ENCODE results near the gene SMIM1.
A peak's percentile ranks its signal among the peaks of the same experiment; 100 is the strongest.

Gene SMIM1

GRCh38 chr1:3777078-3777547, 4.6 kb downstream of the SMIM1 start:
- no peak for DNase-seq (ENCODE audit: low read depth in 2 of 2)

- DNase-seq (ENCODE audit: low read depth in 2 of 2): no peak
Observed at GRCh38 chr1:3777647-3778589, 5.4 kb downstream of the SMIM1 start.

GRCh38 chr1:3778590-3779264, 6.2 kb downstream of the SMIM1 start:
- DNase-seq (ENCODE audit: low read depth in 2 of 2): no peak

DNA sequence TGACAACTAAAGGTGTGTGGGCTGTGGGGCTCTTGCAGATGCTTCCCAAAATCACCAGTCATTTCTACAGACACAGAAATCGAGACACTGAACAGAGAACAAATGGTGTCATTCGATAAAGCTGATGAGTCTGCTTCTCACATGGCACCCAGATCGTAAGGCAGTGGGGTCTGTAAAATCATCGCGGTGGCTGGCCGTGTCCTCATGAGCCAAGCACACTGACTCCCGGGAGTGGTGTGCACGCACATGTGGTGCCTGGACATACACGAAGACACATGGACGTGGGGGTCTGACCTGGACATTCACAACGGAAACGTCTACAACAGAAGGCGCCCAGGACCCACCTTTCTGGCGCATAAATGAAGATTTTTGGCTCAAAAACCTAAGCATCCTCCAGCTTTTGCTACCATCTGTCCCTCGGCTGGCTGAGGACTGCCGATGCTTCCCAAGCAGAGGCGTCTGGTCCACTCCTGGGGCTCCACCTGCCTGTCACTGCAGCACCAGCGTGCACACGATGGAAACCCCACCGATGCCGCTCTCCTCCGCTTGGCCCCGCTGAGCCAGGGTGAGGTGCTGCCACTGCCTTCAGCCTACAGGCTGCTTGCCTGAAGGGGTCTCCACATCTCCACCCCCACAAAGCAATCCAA, 6.8 kb downstream of the SMIM1 start:
- DNase-seq (ENCODE audit: low read depth in 2 of 2): no peak

DNA sequence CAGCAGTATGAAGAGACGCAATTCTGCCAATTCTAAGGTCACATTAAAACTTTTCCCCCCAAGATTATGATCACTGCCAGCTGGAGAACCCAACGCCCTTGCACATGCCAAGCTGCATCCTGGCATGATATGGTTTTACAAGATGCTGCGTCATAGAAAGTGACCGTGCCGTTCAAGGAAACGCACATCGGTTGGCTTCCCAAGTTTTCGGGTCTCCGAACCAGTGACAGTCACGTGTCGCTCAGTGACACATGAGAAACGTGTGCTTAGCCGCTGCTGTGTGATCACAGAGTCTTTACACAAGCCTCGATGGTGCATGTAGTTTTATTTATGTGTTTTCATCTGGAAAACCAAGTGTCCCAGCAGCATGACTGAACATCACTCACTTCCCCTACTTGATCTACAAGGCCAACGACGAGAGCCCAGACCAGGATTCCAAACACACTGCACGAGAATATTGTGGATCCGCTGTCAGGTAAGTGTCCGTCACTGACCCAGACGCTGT, 7.4 kb downstream of the SMIM1 start:
- DNase-seq (ENCODE audit: low read depth in 2 of 2): no peak

GRCh38 chr1:3780901-3781300, 8.4 kb downstream of the SMIM1 start:
- DNase-seq (ENCODE audit: low read depth in 2 of 2): no peak

DNA sequence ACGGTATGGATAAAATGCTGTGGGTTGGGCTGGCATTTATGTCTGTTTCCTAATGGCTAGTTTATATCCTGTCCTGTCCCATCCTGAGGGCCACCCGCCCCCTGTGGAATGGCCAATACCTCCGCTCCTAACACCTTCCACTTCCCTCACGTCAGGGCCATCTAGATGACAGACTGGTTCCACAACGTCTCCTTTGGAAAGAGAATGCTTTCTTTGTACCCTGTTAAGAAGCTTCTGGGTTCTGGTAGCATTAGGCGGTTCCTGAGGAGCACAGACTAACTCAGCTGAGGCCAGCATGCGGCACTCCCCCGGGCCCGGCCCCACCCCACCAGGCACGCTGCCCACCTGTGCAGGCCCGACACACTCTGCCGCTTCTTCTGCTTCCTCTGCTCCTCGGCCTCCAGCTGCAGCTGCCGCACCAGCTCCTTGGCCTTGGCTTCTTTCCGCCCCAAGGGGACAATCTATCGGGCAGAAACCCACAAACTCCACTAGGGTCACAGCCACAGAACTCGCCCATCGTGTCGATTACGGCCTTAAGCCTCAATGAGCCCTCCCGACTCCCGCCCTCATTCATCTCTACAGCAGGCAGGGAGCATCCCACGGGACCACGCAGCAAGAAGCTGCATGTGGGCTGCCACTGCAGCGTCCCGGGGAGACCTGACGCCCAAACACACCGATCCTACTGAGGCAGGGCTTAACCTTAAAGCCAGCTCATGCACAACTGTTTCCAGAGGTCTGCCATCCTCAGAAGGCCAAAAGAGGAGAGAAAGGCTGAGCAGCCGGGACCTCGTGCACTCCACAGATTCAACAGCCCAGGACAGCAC, 11.3 kb downstream of the SMIM1 start:
- no peak for DNase-seq (ENCODE audit: low read depth in 2 of 2)

- no peak for DNase-seq (ENCODE audit: low read depth in 2 of 2)
Observed at GRCh38 chr1:3785045-3785444, 12.5 kb downstream of the SMIM1 start.

DNA sequence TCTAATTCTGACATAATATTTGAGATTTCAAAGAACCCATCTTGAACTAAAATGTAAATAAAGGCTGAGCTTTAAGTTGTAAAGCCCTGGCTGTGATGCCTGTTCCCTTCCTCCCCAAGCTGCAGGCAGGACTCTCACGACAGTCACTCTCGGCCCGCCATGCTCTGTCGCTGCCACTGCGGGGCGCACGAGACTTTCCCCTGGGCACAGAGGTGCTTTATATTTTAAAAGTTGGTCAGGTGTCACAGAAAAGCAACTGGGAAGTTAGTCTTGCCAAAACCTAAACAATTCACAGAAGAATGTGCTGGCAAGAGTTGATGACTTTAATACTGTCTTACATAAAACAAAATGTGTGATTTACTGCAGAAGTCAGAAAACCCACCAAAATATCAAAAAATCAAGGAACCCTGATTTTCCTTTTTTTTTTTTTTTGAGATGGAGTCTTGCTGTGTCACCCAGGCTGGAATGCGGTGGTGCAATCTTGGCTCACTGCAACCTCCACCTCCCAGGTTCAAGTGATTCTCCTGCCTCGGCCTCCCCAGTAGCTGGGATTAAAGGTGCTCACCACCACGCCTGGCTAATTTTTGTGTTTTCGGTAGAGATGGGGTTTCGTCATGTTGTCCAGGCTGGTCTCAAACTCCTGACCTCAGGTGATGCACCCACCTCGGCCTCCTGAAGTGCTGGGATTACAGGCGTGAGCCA, 13.1 kb downstream of the SMIM1 start:
- no peak for DNase-seq (ENCODE audit: low read depth in 2 of 2)

GRCh38 chr1:3786468-3787348, 14.2 kb downstream of the SMIM1 start:
- DNase-seq (ENCODE audit: low read depth in 2 of 2): no peak

DNA sequence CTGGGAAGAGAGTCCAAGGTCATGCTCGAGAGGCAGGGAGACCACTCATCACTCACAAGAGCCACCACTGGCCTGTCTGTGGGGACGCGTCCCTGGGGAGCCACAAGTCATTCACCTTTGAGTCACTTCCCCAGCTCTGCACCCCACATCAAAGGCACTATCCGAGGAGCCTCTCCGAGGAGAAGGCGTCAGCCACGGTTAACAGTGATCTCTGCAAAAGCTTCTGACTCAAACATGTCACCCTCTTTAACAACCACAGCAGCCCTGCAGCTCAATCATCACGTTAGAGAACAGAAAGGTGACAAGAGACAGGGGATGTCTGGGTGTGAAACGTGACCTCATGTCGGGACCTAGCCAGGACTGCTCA, 14.8 kb downstream of the SMIM1 start:
- peak in 1 of 2 donors; percentile 70 for DNase-seq (ENCODE audit: low read depth in 2 of 2)

DNA sequence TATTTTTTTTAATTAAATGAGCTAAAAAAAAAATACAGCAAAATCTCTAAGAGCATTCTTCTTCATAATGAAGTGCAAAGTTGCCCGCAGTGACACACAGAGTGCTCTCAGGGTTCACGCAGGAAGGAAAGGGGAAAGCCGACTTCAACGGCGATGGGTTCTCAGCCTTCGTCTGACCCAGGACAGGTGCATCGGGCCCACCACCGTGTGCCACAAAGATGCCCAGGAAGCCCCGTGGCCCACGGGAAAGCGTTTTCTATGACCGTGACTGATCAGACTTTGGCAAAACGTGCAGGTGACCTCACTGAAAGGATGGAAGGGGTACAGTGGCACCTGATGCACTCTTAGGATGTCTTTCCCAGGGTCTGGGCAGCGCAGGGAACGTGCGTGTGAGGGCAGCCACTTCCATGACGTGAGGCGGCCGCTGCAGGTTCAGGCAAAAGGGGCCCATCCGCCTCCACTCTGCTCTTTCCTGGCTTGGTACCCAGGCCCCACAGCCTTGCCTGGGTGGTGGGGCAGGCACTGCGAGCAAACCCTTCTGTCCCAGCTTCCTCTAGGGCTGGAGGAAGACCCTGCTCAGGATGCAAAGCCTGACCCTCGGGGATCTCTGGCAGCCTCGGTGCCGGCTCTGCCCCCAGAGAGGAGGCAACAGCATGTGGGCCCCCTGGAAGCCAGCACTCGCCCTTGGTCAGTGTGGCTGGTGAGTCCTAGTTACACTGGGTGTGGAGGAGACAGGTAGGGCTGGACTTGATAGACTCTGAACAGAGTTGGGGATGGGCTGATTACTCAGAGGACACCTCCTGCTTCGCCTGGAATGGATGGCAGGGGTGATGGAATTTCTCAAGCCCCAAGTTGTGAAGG, 15.4 kb downstream of the SMIM1 start:
- DNase-seq (ENCODE audit: low read depth in 2 of 2): no peak

- no peak for DNase-seq (ENCODE audit: low read depth in 2 of 2)
Observed at GRCh38 chr1:3788756-3789420, 16.3 kb downstream of the SMIM1 start.

- DNase-seq (ENCODE audit: low read depth in 2 of 2): no peak
Observed at GRCh38 chr1:3789421-3790300, 17.1 kb downstream of the SMIM1 start.

- DNase-seq (ENCODE audit: low read depth in 2 of 2): no peak
Observed at GRCh38 chr1:3790500-3790923, 18.0 kb downstream of the SMIM1 start.

DNA sequence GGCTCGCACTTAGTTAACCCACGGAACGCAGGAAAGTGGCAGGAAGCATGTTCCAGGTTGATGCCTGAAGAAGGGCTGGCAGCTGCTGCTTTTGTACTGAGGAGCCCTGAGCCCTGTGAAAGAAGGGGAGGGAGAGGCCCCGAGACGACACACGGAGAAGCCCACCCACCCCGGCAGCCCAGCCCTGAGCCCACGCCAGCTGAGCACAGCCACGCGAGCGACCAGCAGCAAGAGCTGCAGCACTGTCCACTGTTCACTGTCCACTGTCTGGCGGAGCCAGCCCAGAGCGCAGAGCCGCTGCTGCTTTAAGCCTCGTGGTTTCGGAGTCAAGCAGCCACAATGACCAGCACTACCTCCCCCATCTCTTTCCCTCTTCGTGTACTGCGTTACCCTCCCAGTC, 18.4 kb downstream of the SMIM1 start:
- DNase-seq (ENCODE audit: low read depth in 2 of 2): no peak
